NT2/D1 (cell line): ENCODE measurements around the gene SCGB1D1.
"Not testable (repeated sequence)": the region's sequence is repeated elsewhere in the genome, so short reads cannot be mapped to it uniquely, and the experiment has no call there.

Experiments used
- SUZ12 ChIP-seq: IDR thresholded peaks from 2 replicates; pipeline ENCODE4 v1.6.1; 2011; ENCODE audit not compliant: insufficient read length, insufficient read depth; ENCODE audit errors: extremely low read depth
- YY1 ChIP-seq: IDR thresholded peaks from 2 replicates; pipeline ENCODE4 v1.6.1; 2011; ENCODE audit not compliant: insufficient read length, insufficient read depth
- ZNF274 ChIP-seq: IDR thresholded peaks from 2 replicates; pipeline ENCODE4 v1.6.1; 2011; ENCODE audit warnings: mild to moderate bottlenecking, low read depth, low read length

GRCh38 chr11:62195010-62195409 lies 5.0 kb downstream of the SCGB1D1 start:
- not testable (repeated sequence) for TF ChIP-seq YY1, ZNF274, SUZ12
